ENCODE results near the gene TGOLN2.

Gene TGOLN2

GRCh38 chr2:85310330-85310729 is 17.5 kb downstream of the TGOLN2 start:
- DNase-seq = no peak
- H3K4me1 Mint-ChIP-seq = peaks cover 37% of the 10 kb centered on the region
- H3K27me3 Mint-ChIP-seq (ENCODE audit: low read depth, poor library complexity) = no peaks in the 10 kb centered on the region
- peaks cover 46% of the 10 kb centered on the region for H3K36me3 Mint-ChIP-seq (ENCODE audit: low read depth)
- H3K4me3 Mint-ChIP-seq = no peak overlapping the region
- peak overlapping the region; percentile 77 for H3K27ac Mint-ChIP-seq
- TF ChIP-seq CTCF (IDR thresholded peaks at IDR 0.05) = no peak
- no peaks in the 10 kb centered on the region for H3K9me3 Mint-ChIP-seq

- Mint-ChIP-seq H3K27ac (peak overlapping the region; percentile 77), H3K27me3 (ENCODE audit: low read depth, poor library complexity) (no peaks in the 10 kb centered on the region), H3K36me3 (ENCODE audit: low read depth) (peaks cover 49% of the 10 kb centered on the region), H3K4me3 (no peak overlapping the region), H3K4me1 (peaks cover 39% of the 10 kb centered on the region), H3K9me3 (no peaks in the 10 kb centered on the region)
- DNase-seq = no peak
- TF ChIP-seq CTCF (IDR thresholded peaks at IDR 0.05) = no peak
Measured at GRCh38 chr2:85309699-85310321, 18.0 kb downstream of the TGOLN2 start.

GRCh38 chr2:85308896-85309555 is 18.8 kb downstream of the TGOLN2 start:
- Mint-ChIP-seq H3K4me3 (no peak overlapping the region), H3K27me3 (ENCODE audit: low read depth, poor library complexity) (no peaks in the 10 kb centered on the region), H3K27ac (peak overlapping the region; percentile 77), H3K36me3 (ENCODE audit: low read depth) (peaks cover 53% of the 10 kb centered on the region), H3K9me3 (no peaks in the 10 kb centered on the region), H3K4me1 (peaks cover 46% of the 10 kb centered on the region)
- TF ChIP-seq CTCF (IDR thresholded peaks at IDR 0.05) = no peak
- DNase-seq = peak; percentile 32

- DNase-seq = no peak
- H3K27ac Mint-ChIP-seq = peak overlapping the region; percentile 77
- TF ChIP-seq CTCF (IDR thresholded peaks at IDR 0.05) = no peak
- peaks cover 51% of the 10 kb centered on the region for H3K36me3 Mint-ChIP-seq (ENCODE audit: low read depth)
- peaks cover 49% of the 10 kb centered on the region for H3K4me1 Mint-ChIP-seq
- H3K9me3 Mint-ChIP-seq = no peaks in the 10 kb centered on the region
- no peaks in the 10 kb centered on the region for H3K27me3 Mint-ChIP-seq (ENCODE audit: low read depth, poor library complexity)
- no peak overlapping the region for H3K4me3 Mint-ChIP-seq
Measured at GRCh38 chr2:85308201-85308600, 19.6 kb downstream of the TGOLN2 start.

GRCh38 chr2:85307527-85307897 is 20.3 kb downstream of the TGOLN2 start:
- no peaks in the 10 kb centered on the region for H3K9me3 Mint-ChIP-seq
- peak overlapping the region; percentile 59 for H3K27ac Mint-ChIP-seq
- H3K27me3 Mint-ChIP-seq (ENCODE audit: low read depth, poor library complexity) = no peaks in the 10 kb centered on the region
- H3K4me1 Mint-ChIP-seq = peaks cover 53% of the 10 kb centered on the region
- TF ChIP-seq CTCF (IDR thresholded peaks at IDR 0.05) = no peak
- no peak overlapping the region for H3K4me3 Mint-ChIP-seq
- H3K36me3 Mint-ChIP-seq (ENCODE audit: low read depth) = peaks cover 53% of the 10 kb centered on the region
- DNase-seq = no peak

All from nephron progenitor cell (in vitro differentiated cells).